Neural progenitor cell (in vitro differentiated cells): ENCODE data around the gene SH3BGR. TPM values are rescaled to one million over a fixed set of nuclear protein-coding genes. Genes with fewer than 3 reads are reported as not detected.
A peak's percentile ranks its signal among the peaks of the same experiment; 100 is the strongest.
"Not testable (repeated sequence)": the region's sequence is repeated elsewhere in the genome, so short reads cannot be mapped to it uniquely, and the experiment has no call there.

Experiments used
- DNase-seq: peaks from one replicate; pipeline ENCODE4 v3.0.0-alpha.2; 2016; ENCODE audit warnings: low spot score
- H2AFZ ChIP-seq: fragments of 200-600 bp; sonication (generic); replicated peaks from 2 replicates; pipeline ENCODE4 v1.6.1; 2016; ENCODE audit warnings: antibody characterized with exemption
- H3F3A ChIP-seq: fragments of 200-600 bp; sonication (generic); 2 replicates; pipeline ENCODE4 v1.6.1; 2016; ENCODE audit warnings: antibody characterized with exemption, low read depth
- H3K27ac ChIP-seq: fragments of 200-600 bp; sonication (generic); 2 replicates; pipeline ENCODE4 v1.5.1; 2016; ENCODE audit warnings: mild to moderate bottlenecking
- H3K27me3 ChIP-seq: fragments of 200-600 bp; sonication (generic); 2 replicates; pipeline ENCODE4 v1.6.1; 2016; ENCODE audit warnings: mild to moderate bottlenecking, moderate library complexity
- H3K36me3 ChIP-seq: fragments of 200-600 bp; sonication (generic); 2 replicates; pipeline ENCODE4 v1.5.1; 2016
- H3K4me1 ChIP-seq: fragments of 200-600 bp; sonication (generic); 2 replicates; pipeline ENCODE4 v1.6.1; 2016; ENCODE audit warnings: mixed run types
- H3K4me2 ChIP-seq: fragments of 200-600 bp; sonication (generic); 2 replicates; pipeline ENCODE4 v1.6.1; 2016
- H3K4me3 ChIP-seq: fragments of 200-600 bp; sonication (generic); 2 replicates; pipeline ENCODE4 v1.5.1; 2016
- H3K79me2 ChIP-seq: fragments of 200-600 bp; sonication (generic); 2 replicates; pipeline ENCODE4 v1.6.1; 2016; ENCODE audit warnings: low read depth
- H3K9ac ChIP-seq: fragments of 200-600 bp; sonication (generic); 2 replicates; pipeline ENCODE4 v1.6.1; 2016
- H3K9me3 ChIP-seq: fragments of 200-600 bp; sonication (generic); 2 replicates; pipeline ENCODE4 v1.5.1; 2016; ENCODE audit warnings: low read depth
- H4K20me1 ChIP-seq: fragments of 200-600 bp; sonication (generic); 2 replicates; pipeline ENCODE4 v1.6.1; 2016; ENCODE audit warnings: low read depth
- H3K27ac Mint-ChIP-seq: 3 replicates; pipeline ENCODE4 v1.8.0; 2021; ENCODE audit warnings: mixed read lengths
- H3K27me3 Mint-ChIP-seq: 2 replicates; pipeline ENCODE4 v1.8.0; 2022; ENCODE audit warnings: low read depth, mild to moderate bottlenecking, inconsistent platforms, moderate library complexity, mixed read lengths; ENCODE audit not compliant: insufficient read depth
- H3K36me3 Mint-ChIP-seq: 3 replicates; pipeline ENCODE4 v1.8.0; 2021; ENCODE audit warnings: mixed read lengths
- H3K4me1 Mint-ChIP-seq: 3 replicates; pipeline ENCODE4 v1.8.0; 2021; ENCODE audit warnings: mixed read lengths
- H3K4me3 Mint-ChIP-seq: 3 replicates; pipeline ENCODE4 v1.8.0; 2021; ENCODE audit warnings: mild to moderate bottlenecking, moderate library complexity, mixed read lengths
- H3K9me3 Mint-ChIP-seq: 3 replicates; pipeline ENCODE4 v1.8.0; 2020; ENCODE audit warnings: mixed read lengths
- EZH2 ChIP-seq: fragments of 200-600 bp; sonication (generic); IDR thresholded peaks from 2 replicates; pipeline ENCODE4 v1.6.1; 2017; ENCODE audit warnings: antibody characterized with exemption, mild to moderate bottlenecking, moderate library complexity
- EZH2phosphoT487 ChIP-seq: fragments of 200-600 bp; sonication (generic); IDR thresholded peaks from 2 replicates; pipeline ENCODE4 v1.6.1; 2017; ENCODE audit warnings: antibody characterized with exemption
- total RNA-seq: library from RNA; depleted of rRNA; stranded (reverse); fragments of >200 nt; gene quantifications from 2 replicates; pipeline ENCODE4 v1.2.3, GENCODE V29; 2015; ENCODE audit warnings: low replicate concordance
- TF ChIP-seq, protein P1 (sequence below): fragments of 200-600 bp; sonication (generic); IDR thresholded peaks from 2 replicates; pipeline ENCODE4 v1.5.1; 2017; ENCODE audit warnings: antibody characterized with exemption, mild to moderate bottlenecking

Gene SH3BGR
- 7.5 and 12.2 TPM in 2 replicates for total RNA-seq

- H3K27ac ChIP-seq: no peak within 1 kb of the TSS
- H3K36me3 ChIP-seq: no peaks in the 10 kb centered on the region
- no peaks in the 10 kb centered on the region for H3K9me3 ChIP-seq
- H4K20me1 ChIP-seq: no peaks in the 10 kb centered on the region
- peaks cover 20% of the 10 kb centered on the region for H3F3A ChIP-seq
- Mint-ChIP-seq H3K27me3 (peaks cover 2% of the 10 kb centered on the region), H3K36me3 (peaks cover 2% of the 10 kb centered on the region), H3K27ac (peak within 1 kb of the TSS; percentile 64), H3K4me3 (peak within 1 kb of the TSS; percentile 49), H3K9me3 (peaks cover 2% of the 10 kb centered on the region), H3K4me1 (peaks cover 19% of the 10 kb centered on the region)
- peak; percentile 74 for DNase-seq
- no peaks in the 10 kb centered on the region for H3K27me3 ChIP-seq
- peak within 1 kb of the TSS; percentile 52 for H2AFZ ChIP-seq
- H3K4me3 ChIP-seq: peak within 1 kb of the TSS; percentile 27
- TF ChIP-seq EZH2: no peak
- TF ChIP-seq EZH2phosphoT487: no peak
- TF ChIP-seq, protein P1, sequence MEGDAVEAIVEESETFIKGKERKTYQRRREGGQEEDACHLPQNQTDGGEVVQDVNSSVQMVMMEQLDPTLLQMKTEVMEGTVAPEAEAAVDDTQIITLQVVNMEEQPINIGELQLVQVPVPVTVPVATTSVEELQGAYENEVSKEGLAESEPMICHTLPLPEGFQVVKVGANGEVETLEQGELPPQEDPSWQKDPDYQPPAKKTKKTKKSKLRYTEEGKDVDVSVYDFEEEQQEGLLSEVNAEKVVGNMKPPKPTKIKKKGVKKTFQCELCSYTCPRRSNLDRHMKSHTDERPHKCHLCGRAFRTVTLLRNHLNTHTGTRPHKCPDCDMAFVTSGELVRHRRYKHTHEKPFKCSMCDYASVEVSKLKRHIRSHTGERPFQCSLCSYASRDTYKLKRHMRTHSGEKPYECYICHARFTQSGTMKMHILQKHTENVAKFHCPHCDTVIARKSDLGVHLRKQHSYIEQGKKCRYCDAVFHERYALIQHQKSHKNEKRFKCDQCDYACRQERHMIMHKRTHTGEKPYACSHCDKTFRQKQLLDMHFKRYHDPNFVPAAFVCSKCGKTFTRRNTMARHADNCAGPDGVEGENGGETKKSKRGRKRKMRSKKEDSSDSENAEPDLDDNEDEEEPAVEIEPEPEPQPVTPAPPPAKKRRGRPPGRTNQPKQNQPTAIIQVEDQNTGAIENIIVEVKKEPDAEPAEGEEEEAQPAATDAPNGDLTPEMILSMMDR: no peak
- no peak within 1 kb of the TSS for H3K9ac ChIP-seq
- peaks cover 20% of the 10 kb centered on the region for H3K4me1 ChIP-seq
- no peaks in the 10 kb centered on the region for H3K79me2 ChIP-seq
- peak within 1 kb of the TSS; percentile 52 for H3K4me2 ChIP-seq
These were observed at the start of gene SH3BGR for GRCh38 chr21:39451332-39452206. TSS of gene SH3BGR (plus strand) at chr21:39451970. CDS start at chr21:39452097, 127 bp downstream.

DNA sequence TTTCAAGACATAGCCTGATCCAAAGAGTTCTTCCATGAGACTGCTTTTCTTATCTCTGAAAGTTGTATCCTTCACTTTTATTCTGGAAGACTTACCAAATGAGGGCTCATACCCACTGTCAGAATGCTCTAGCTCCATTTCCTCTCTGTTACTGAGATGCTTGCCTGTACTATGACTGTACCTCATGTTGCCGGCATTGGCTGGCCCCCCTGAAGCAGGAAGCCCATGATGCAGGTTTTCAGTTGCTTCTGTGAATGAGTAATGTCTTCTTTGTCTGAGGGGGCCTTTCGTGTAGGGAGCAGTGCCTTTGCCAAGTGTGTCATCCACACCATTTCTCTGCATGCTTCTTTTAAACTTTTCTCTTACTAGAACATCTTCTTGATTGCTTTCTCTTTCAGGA lies 45.7 kb upstream of the SH3BGR start:
- Histone ChIP-seq H3F3A (no peaks in the 10 kb centered on the region), H4K20me1 (no peaks in the 10 kb centered on the region), H3K79me2 (no peaks in the 10 kb centered on the region), H3K27ac (no peak overlapping the region), H3K4me1 (no peaks in the 10 kb centered on the region), H3K27me3 (no peaks in the 10 kb centered on the region), H3K9ac (no peak overlapping the region), H3K9me3 (no peaks in the 10 kb centered on the region), H3K36me3 (peaks cover 5% of the 10 kb centered on the region), H2AFZ (no peak overlapping the region), H3K4me2 (no peak overlapping the region), H3K4me3 (no peak overlapping the region)
- H3K4me3 Mint-ChIP-seq: no peak overlapping the region
- TF ChIP-seq, protein P1: no peak
- TF ChIP-seq EZH2: no peak
- H3K36me3 Mint-ChIP-seq: peaks cover 30% of the 10 kb centered on the region
- no peak overlapping the region for H3K27ac Mint-ChIP-seq
- H3K27me3 Mint-ChIP-seq: no peaks in the 10 kb centered on the region
- peaks cover 6% of the 10 kb centered on the region for H3K9me3 Mint-ChIP-seq
- no peaks in the 10 kb centered on the region for H3K4me1 Mint-ChIP-seq
- DNase-seq: no peak

GRCh38 chr21:39419204-39419603 lies 32.6 kb upstream of the SH3BGR start:
- H2AFZ ChIP-seq, H3K27ac Mint-ChIP-seq, H3K4me3 Mint-ChIP-seq, H3K4me3 ChIP-seq, H3K9me3 ChIP-seq, H3K36me3 ChIP-seq, H3K4me2 ChIP-seq, H3K27ac ChIP-seq, H3F3A ChIP-seq, H3K9ac ChIP-seq, DNase-seq, H3K27me3 Mint-ChIP-seq, H3K79me2 ChIP-seq, H3K36me3 Mint-ChIP-seq, H3K9me3 Mint-ChIP-seq, H4K20me1 ChIP-seq, H3K27me3 ChIP-seq: not testable (repeated sequence)
- H3K4me1 Mint-ChIP-seq: peaks cover 10% of the 10 kb centered on the region
- peaks cover 14% of the 10 kb centered on the region for H3K4me1 ChIP-seq
